Cardiac fibroblast (primary cell): ENCODE results near the gene WDR64.
A peak's percentile ranks its signal among the peaks of the same experiment; 100 is the strongest.

ENCODE experiments used
- DNase-seq, 2 donors: peaks; one replicate each; pipeline versions ENCODE4 v3.0.0 to v3.0.0-alpha.2; 2010; ENCODE audit warnings: low read depth in 2 of 2
- H3K4me3 ChIP-seq, 2 donors: replicated peaks in 1 of 2; 1 replicate in 1 of 2; 2 replicates in 1 of 2; pipeline ENCODE4 v1.5.1; 2011; ENCODE audit warnings: low read depth in 2 of 2, low read length in 2 of 2, mild to moderate bottlenecking in 2 of 2, moderate library complexity in 1 of 2
- TF ChIP-seq, protein P1 (sequence below): IDR thresholded peaks from one replicate; pipeline ENCODE4 v1.5.1; 2011; ENCODE audit warnings: low read depth, mild to moderate bottlenecking, low read length, inconsistent platforms

Gene WDR64

DNA sequence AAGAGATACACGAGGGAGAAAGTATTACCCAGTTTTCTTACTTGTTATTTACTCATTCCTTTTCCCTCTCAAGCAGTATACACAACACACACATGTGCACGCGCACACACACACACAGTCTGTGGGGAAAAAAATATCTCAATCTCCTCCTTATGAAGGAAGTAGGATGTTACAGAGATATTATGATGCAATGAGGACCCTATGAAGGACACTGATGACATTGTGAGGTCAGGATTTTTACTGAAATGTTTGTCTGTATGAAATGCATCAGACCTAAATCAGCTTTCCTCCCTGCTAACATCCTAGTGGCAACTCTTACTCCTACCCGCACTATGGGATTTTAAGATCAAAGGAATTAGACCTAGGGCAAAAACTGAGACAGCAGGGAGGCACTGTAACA lies at the start of gene WDR64:
WDR64 (plus strand) TSS at position 270 of the 400 bp plus-strand sequence. CDS start 204 bp downstream, outside the sequence.
- DNase-seq: no peak

DNA sequence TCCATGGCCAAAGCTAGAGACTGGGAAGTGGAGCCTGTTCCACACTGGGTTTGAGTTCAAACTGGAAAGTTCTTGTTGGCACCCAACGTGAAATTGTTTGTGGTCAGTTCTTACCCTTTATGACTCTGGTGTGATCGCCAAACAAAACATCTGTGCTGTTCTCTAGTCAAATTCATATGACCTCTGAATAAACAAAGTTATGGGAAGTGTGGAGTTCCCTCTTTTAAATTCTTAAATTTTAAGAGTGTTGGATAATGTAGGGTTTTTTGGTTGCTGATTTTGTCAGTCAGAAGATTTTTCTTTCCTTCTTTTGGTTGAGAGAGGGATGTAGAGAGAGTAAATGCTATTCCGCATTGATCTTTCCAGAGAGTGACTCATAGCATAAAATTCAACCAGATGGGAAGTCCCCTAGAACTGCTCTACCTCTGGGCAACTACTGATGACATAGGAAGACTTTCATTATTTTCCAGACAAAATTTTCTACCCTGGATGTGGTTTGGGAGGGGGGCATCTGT lies 48.3 kb upstream of the WDR64 start:
- H3K4me3 ChIP-seq: no peak overlapping the region
- TF ChIP-seq, protein P1, sequence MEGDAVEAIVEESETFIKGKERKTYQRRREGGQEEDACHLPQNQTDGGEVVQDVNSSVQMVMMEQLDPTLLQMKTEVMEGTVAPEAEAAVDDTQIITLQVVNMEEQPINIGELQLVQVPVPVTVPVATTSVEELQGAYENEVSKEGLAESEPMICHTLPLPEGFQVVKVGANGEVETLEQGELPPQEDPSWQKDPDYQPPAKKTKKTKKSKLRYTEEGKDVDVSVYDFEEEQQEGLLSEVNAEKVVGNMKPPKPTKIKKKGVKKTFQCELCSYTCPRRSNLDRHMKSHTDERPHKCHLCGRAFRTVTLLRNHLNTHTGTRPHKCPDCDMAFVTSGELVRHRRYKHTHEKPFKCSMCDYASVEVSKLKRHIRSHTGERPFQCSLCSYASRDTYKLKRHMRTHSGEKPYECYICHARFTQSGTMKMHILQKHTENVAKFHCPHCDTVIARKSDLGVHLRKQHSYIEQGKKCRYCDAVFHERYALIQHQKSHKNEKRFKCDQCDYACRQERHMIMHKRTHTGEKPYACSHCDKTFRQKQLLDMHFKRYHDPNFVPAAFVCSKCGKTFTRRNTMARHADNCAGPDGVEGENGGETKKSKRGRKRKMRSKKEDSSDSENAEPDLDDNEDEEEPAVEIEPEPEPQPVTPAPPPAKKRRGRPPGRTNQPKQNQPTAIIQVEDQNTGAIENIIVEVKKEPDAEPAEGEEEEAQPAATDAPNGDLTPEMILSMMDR: no peak
- DNase-seq: peak; percentile 38 to 69

More for the DNA sequence above, at the start of gene WDR64:
- TF ChIP-seq, protein P1: no peak
- H3K4me3 ChIP-seq: no peak within 1 kb of the TSS

DNA sequence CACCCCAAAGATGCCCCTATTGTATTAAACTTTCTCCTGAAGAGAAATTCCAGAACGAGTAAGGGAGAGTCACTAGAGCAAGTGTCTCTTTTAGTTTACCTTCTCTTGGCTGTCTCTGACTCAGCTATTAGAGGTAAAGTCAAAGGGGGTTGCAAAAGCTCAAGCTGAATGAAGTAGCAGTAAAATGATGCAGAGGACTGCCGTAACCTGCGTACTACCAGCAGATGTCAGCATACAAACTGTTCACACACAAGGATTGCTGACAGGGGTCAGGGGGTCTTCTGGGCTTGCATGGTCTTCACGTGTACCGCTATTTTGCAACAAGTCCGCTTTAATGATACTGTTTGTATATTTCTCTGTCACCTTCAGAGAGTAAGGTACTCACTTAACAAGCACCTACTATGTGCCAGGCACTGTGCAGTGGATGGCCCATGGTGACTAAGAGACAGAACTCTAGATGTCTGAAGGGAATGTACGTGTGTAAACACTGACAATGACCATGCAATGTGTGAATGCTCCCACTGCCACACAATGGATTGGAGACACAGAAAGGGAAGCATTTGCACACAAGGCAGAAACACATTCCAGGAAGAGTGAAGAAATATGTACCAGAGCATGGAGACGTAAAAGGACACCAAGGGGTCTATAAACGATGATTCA lies 46.8 kb upstream of the WDR64 start:
- TF ChIP-seq, protein P1: peak; percentile 26
- no peak for DNase-seq
- no peak overlapping the region for H3K4me3 ChIP-seq

DNA sequence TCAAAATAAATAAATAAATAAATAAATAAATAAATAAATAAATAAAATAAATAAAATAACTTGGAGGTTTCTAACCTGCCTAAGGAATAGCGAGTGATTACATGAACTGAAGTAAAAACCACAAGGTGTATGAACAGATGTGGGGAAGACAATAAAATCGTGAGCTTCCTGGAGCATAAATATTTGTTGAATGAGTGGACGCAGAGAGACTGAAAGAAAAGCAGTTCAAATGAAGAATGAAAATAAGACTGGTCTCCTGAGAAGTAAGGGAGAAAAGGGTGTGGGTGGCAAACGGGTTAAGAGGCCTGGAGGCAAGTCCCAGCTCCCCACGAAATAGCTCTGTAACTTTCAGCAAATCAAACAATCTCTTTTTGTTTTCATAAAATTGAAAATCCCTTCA lies 45.5 kb upstream of the WDR64 start:
- peak in 1 of 2 donors; percentile 24 for DNase-seq
- TF ChIP-seq, protein P1: no peak
- no peak overlapping the region for H3K4me3 ChIP-seq

DNA sequence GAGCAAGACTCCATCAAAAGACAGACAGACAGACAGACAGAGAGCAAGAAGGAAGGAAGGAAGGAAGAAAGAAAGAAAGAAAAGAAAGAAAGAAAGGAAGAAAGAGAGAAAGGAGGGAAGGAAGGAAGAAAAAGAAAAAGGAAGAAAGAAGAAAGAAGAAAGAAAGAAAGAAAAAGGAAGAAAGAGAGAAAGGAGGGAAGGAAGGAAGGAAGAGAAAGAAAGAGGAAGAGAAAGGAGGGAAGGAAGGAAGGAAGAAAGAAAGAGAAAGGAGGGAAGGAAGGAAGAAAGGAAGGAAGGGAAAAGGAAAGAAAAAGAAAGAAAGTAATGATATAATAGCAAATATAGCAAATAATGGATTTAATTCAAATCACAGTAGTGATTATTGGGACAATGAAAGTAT lies 44.6 kb upstream of the WDR64 start:
- no peak overlapping the region for H3K4me3 ChIP-seq
- TF ChIP-seq, protein P1: no peak
- no peak for DNase-seq

DNA sequence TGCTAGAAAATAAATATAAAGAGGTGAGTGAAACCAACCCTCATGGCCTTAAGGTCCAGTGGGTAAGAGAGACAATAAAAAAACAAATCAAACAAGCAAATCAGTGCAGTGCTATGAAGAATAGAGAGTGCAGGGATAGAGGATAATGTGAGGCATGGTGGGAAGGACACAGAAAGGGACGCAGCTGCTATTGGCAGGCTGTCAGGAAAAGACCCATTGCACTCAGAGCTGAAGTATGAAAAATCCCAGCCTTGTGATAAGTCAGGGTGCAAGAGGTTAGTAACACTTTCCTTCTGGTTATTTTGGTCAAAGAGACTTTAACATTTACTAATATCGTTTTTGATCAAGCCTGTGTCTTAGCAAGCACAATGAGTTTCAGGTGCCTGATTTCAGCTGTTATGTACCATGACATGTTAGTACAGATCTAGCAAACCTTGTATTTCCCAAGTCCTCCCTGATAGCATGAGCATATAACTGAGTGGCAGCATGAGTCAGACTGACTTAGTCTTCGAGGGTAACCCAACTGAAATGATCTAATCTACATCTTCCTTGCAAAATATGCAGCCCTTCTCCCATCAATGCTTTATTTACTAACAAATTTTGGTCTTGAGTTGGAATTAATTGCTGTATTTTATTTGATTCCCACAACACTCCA lies 43.6 kb upstream of the WDR64 start:
- TF ChIP-seq, protein P1: no peak
- no peak overlapping the region for H3K4me3 ChIP-seq
- DNase-seq: peak in 1 of 2 donors; percentile 54
